Panc1 (cell line): ENCODE results near the gene SHROOM3. TPM values are rescaled to one million over a fixed set of nuclear protein-coding genes. Genes with fewer than 3 reads are reported as not detected.

Experiments
- ATAC-seq: fragments of 200-7000 bp; cut with Tn5 transposase; 2 replicates; pipeline ENCODE4 v1.9.1; 2020; ENCODE audit warnings: mild to moderate bottlenecking, moderate library complexity
- BruUV-seq: library from RNA; stranded (reverse); fragments of 400-500 nt; replicated peaks from 2 replicates; lab custom pipeline; 2021; lab: Mats Ljungman, UMichigan
- CTCF ChIA-PET: fragments of 300-600 bp; sonication (Branson Sonifier 250); formaldehyde crosslinking; loops from one replicate; lab custom pipeline; 2022; ENCODE audit warnings: antibody characterized with exemption; lab: Charles Lee
- POLR2A ChIA-PET: fragments of 300-600 bp; sonication (Branson Sonifier 250); formaldehyde crosslinking; loops from one replicate; lab custom pipeline; 2022; ENCODE audit warnings: antibody characterized with exemption; lab: Charles Lee
- DNase-seq: peaks from one replicate; pipeline ENCODE4 v3.0.0-alpha.2; 2010; ENCODE audit warnings: low read depth, low spot score
- H3K27ac ChIP-seq: 2 replicates; pipeline ENCODE4 v1.5.1; 2011; ENCODE audit warnings: mild to moderate bottlenecking, low read length, inconsistent platforms
- H3K27me3 ChIP-seq: fragments of 200-500 bp; sonication (Bioruptor generic); 2 replicates; pipeline ENCODE4 v1.6.0; 2014; ENCODE audit warnings: low read length, inconsistent platforms; ENCODE audit not compliant: control insufficient read depth, insufficient read depth
- H3K36me3 ChIP-seq: fragments of 200-500 bp; sonication (Bioruptor generic); 2 replicates; pipeline ENCODE4 v1.5.1; 2014; ENCODE audit warnings: inconsistent platforms, mild to moderate bottlenecking, low read length, moderate library complexity; ENCODE audit not compliant: control insufficient read depth, insufficient read depth
- H3K4me1 ChIP-seq: 2 replicates; pipeline ENCODE4 v1.5.1; 2011; ENCODE audit warnings: inconsistent platforms, mild to moderate bottlenecking, low read length, moderate library complexity; ENCODE audit not compliant: control insufficient read depth, insufficient read depth
- H3K4me3 ChIP-seq, 2 experiments: 2 replicates each; pipeline ENCODE4 v1.5.1; 2011 to 2012; ENCODE audit warnings: low read depth in 2 of 2, low read length in 2 of 2, mild to moderate bottlenecking in 2 of 2, inconsistent platforms in 1 of 2, moderate library complexity in 1 of 2
- H3K9me3 ChIP-seq: fragments of 200-500 bp; sonication (Bioruptor generic); 2 replicates; pipeline ENCODE4 v1.5.1; 2014; ENCODE audit warnings: low read depth, mild to moderate bottlenecking, inconsistent platforms, low read length, moderate library complexity; ENCODE audit not compliant: control insufficient read depth, insufficient read depth
- CTCF ChIP-seq: fragments of 450-650 bp; IDR thresholded peaks from 2 replicates; pipeline ENCODE4 v1.5.1; 2017; ENCODE audit warnings: mild to moderate bottlenecking
- POLR2AphosphoS5 ChIP-seq: IDR thresholded peaks from 2 replicates; pipeline ENCODE4 v1.6.1; 2012; ENCODE audit warnings: mild to moderate bottlenecking, low read depth, low read length, moderate library complexity
- REST ChIP-seq, 2 experiments: IDR thresholded peaks; 2 replicates each; pipeline ENCODE4 v1.6.1; 2011 to 2012; ENCODE audit warnings: low read depth in 2 of 2, control low read depth in 1 of 2, low read length in 1 of 2, mild to moderate bottlenecking in 1 of 2, moderate library complexity in 1 of 2; ENCODE audit not compliant: insufficient read depth in 1 of 2
- SIN3A ChIP-seq: IDR thresholded peaks from 2 replicates; pipeline ENCODE4 v1.6.1; 2012; ENCODE audit warnings: low read depth, mild to moderate bottlenecking, low read length, moderate library complexity, borderline replicate concordance; ENCODE audit not compliant: insufficient read depth
- TCF7L2 ChIP-seq: IDR thresholded peaks from 2 replicates; pipeline ENCODE4 v1.6.1; 2011; ENCODE audit warnings: mild to moderate bottlenecking, low read depth, low read length, inconsistent platforms
- in situ Hi-C: cut with HindIII; loops from 2 replicates; pipeline ENCODE4 v1.10.0; 2016; ENCODE audit warnings: low sequenced_read_pairs, low pct_unique_long_range_greater_than_20kb
- intact Hi-C: fragments of 100-400 bp; cut with micrococcal nuclease; formaldehyde crosslinking; loops from one replicate; pipeline ENCODE4 v1.10.0; 2022; ENCODE audit not compliant: unreplicated experiment
- total RNA-seq: library from RNA; stranded (reverse); gene quantifications from one replicate; pipeline ENCODE4 v1.2.1, GENCODE V29; 2021; ENCODE audit not compliant: unreplicated experiment

The SHROOM3 gene
- total RNA-seq, 1 experiment from 2014 or later = 7.2 TPM

- ATAC-seq (no peak), DNase-seq (no peak)
- H3K4me1 ChIP-seq = no peaks in the 10 kb centered on the region
- ChIA-PET CTCF (no interaction called here), POLR2A (no interaction called here)
- in situ Hi-C loops = no loop called here
- no peak for TF ChIP-seq SIN3A
- no peak for TF ChIP-seq REST (IDR thresholded peaks at IDR 0.05; ENCODE audit: insufficient read depth in 1 of 2, low read depth in 2 of 2, low read length in 1 of 2)
- no peak for TF ChIP-seq CTCF
- H3K4me3 ChIP-seq = no peak overlapping the region
- BruUV-seq = no TSS peak
- H3K27me3 ChIP-seq = no peaks in the 10 kb centered on the region
- no peak overlapping the region for H3K27ac ChIP-seq
- no peaks in the 10 kb centered on the region for H3K9me3 ChIP-seq
- intact Hi-C loops = no loop called here
- no peaks in the 10 kb centered on the region for H3K36me3 ChIP-seq
Measured at GRCh38 chr4:76487621-76488020, 52.6 kb downstream of the SHROOM3 start.

- H3K4me3 ChIP-seq = no peak overlapping the region
- H3K4me1 ChIP-seq = no peaks in the 10 kb centered on the region
- POLR2A ChIA-PET = no interaction called here
- CTCF ChIA-PET = no interaction called here
- TF ChIP-seq TCF7L2 = no peak
- TF ChIP-seq SIN3A = no peak
- no peak for TF ChIP-seq POLR2AphosphoS5
- TF ChIP-seq REST (IDR thresholded peaks at IDR 0.05; ENCODE audit: insufficient read depth in 1 of 2, low read depth in 2 of 2, low read length in 1 of 2) = no peak
- TF ChIP-seq CTCF = no peak
- H3K36me3 ChIP-seq = no peaks in the 10 kb centered on the region
- ATAC-seq (no peak), DNase-seq (no peak)
- intact Hi-C loops = no loop called here
- H3K27me3 ChIP-seq = no peaks in the 10 kb centered on the region
- no peaks in the 10 kb centered on the region for H3K9me3 ChIP-seq
- no TSS peak for BruUV-seq
- in situ Hi-C loops = no loop called here
- H3K27ac ChIP-seq = no peak overlapping the region
Measured at GRCh38 chr4:76488455-76488854, 53.4 kb downstream of the SHROOM3 start.
